Colonic mucosa (tissue), 4 donors: ENCODE data around the gene DNAJC11. TPM values are rescaled to one million over a fixed set of nuclear protein-coding genes. Genes with fewer than 3 reads are reported as not detected.

Experiments used
- DNase-seq: peaks from one replicate; pipeline ENCODE4 v3.0.0-alpha.2; 2020
- H3K27ac ChIP-seq: fragments of 200-600 bp; one replicate; pipeline ENCODE4 v1.8.0; 2021
- H3K27me3 ChIP-seq: fragments of 200-600 bp; one replicate; pipeline ENCODE4 v1.8.0; 2021
- H3K36me3 ChIP-seq: fragments of 200-600 bp; one replicate; pipeline ENCODE4 v1.8.0; 2021
- H3K4me1 ChIP-seq: fragments of 200-600 bp; one replicate; pipeline ENCODE4 v1.8.0; 2021; ENCODE audit warnings: mild to moderate bottlenecking
- H3K4me3 ChIP-seq: fragments of 200-600 bp; one replicate; pipeline ENCODE4 v1.8.0; 2021
- H3K9ac ChIP-seq, 2 donors: one replicate each; pipeline ENCODE4 v1.7.0; 2013; ENCODE audit warnings: control low read depth in 2 of 2, low read depth in 2 of 2, low read length in 2 of 2
- H3K9me3 ChIP-seq: fragments of 200-600 bp; one replicate; pipeline ENCODE4 v1.8.0; 2021
- CTCF ChIP-seq: fragments of 200-600 bp; IDR thresholded peaks from one replicate; pipeline ENCODE4 v1.8.0; 2022; ENCODE audit warnings: antibody characterized with exemption, mild to moderate bottlenecking
- intact Hi-C: fragments of 100-400 bp; cut with DNase I; formaldehyde crosslinking; loops from one replicate; pipeline ENCODE4 v1.14.1; 2022
- total RNA-seq, 2 donors: library from RNA; stranded (reverse); fragmentation: NEBNext Ultra II Directional in 1 of 2; extraction: Animal tissue kit (Norgen Biotek cat#: 25700) in 1 of 2; gene quantifications; one replicate each; pipeline ENCODE4 v1.2.1, GENCODE V29; 2021
- donor health status: healthy.
- donor health status: DM: no; HTN: no; CAD: no.
- donor health status: DM: no; HTN: no; CAD: no.

The DNAJC11 gene
- total RNA-seq, 2 donors from 2014 or later = 70.1 to 107 TPM

- no peak for TF ChIP-seq CTCF
- Histone ChIP-seq H3K4me3 (no peak overlapping the region), H3K27ac (no peak overlapping the region), H3K4me1 (no peaks in the 10 kb centered on the region), H3K9ac (no peak overlapping the region), H3K36me3 (no peaks in the 10 kb centered on the region), H3K27me3 (no peaks in the 10 kb centered on the region), H3K9me3 (no peaks in the 10 kb centered on the region)
- no peak for DNase-seq
- intact Hi-C loops = no loop called here
These were observed 37.5 kb upstream of the DNAJC11 start for GRCh38 chr1:6738987-6739676.

DNA sequence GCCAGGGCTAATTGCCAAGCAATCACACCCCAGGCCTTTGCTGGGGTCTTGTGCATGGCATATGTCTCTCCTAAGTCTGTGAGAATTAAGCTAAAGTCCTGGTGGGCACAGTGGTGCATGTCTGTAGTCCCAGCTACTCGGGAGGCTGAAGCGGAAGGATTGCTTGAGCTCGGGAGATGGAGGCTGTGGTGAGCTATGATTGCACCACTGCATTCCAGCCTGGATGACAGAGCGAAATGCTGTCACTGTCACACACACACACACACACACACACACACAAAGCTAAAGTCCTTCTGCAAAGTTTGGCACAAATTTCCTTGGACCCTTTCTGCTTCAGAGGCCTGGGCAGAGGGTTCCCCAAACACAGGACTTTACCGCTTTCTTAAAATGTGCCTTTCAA is 31.3 kb upstream of the DNAJC11 start:
- no peak overlapping the region for H3K4me3 ChIP-seq
- TF ChIP-seq CTCF = no peak
- intact Hi-C loops = no loop called here
- no peaks in the 10 kb centered on the region for H3K27me3 ChIP-seq
- no peaks in the 10 kb centered on the region for H3K36me3 ChIP-seq
- H3K9me3 ChIP-seq = no peaks in the 10 kb centered on the region
- DNase-seq = no peak
- H3K4me1 ChIP-seq = no peaks in the 10 kb centered on the region
- no peak overlapping the region for H3K9ac ChIP-seq
- H3K27ac ChIP-seq = no peak overlapping the region

DNA sequence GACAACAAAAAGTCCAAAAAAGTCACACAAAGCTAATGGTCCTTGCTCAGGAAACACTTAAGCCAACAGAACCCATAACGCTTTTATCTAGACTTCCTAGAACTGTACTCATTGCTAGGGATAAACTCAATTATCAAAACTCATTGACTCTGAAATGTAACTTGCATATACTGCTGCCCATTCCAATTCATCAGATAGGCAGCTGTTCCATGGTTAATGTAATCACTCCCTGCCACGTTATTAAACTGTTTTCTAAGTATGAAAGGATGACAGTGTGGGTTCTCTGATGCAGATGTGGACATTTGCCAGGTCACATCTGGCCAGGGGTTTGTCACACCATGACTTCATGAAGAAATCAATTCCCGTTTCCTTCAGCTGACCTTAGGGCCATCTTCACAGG is 30.3 kb upstream of the DNAJC11 start:
- H3K4me3 ChIP-seq = no peak overlapping the region
- DNase-seq = no peak
- no peak overlapping the region for H3K9ac ChIP-seq
- no peak for TF ChIP-seq CTCF
- no peaks in the 10 kb centered on the region for H3K27me3 ChIP-seq
- H3K4me1 ChIP-seq = no peaks in the 10 kb centered on the region
- H3K27ac ChIP-seq = no peak overlapping the region
- H3K36me3 ChIP-seq = no peaks in the 10 kb centered on the region
- intact Hi-C loops = no loop called here
- no peaks in the 10 kb centered on the region for H3K9me3 ChIP-seq

DNA sequence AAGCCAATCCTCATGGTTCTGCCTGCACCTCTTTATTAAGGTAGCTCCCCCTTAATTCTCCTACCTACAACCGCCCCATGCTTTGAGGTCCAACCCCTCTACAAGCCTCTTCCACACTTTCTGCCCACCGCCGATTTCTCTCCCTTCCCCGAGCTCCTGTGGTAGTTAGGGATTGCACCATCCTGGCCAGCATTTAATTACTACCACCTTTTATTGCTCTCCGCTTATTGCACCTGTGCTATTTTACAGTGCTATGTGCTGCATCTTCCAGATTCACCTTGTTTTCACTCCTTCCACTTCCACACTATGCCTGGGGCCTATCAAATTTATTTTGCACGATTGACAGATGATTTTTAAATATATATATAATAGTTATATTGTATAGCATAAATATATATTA is 29.3 kb upstream of the DNAJC11 start:
- intact Hi-C loops = no loop called here
- DNase-seq = peak; percentile 28
- TF ChIP-seq CTCF = no peak

DNA sequence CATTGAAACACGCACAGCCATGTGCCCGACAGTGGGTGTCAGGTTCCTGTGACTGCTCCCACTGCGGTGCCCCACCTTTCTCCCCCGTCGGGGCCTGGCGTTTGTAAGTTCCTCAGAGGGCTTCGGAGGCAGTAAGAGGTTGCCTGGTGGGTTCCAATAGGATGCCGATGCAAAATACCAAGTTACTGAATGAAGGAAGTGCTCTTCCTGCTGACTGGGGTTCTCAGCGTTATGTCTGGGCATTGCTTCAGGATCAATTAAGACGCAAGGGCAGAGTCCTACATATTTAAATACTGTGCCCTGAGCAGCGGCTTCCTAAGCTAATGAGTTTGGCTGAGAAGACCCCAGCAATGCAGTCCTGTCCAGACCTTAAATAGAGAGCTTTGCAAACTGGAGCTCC is 28.9 kb upstream of the DNAJC11 start:
- Histone ChIP-seq H3K9me3 (no peaks in the 10 kb centered on the region), H3K9ac (peak overlapping the region in 1 of 2 donors; percentile 22), H3K27me3 (no peaks in the 10 kb centered on the region), H3K27ac (no peak overlapping the region), H3K4me1 (no peaks in the 10 kb centered on the region), H3K4me3 (no peak overlapping the region), H3K36me3 (no peaks in the 10 kb centered on the region)
- no peak for TF ChIP-seq CTCF
- intact Hi-C loops = no loop called here
- no peak for DNase-seq

More for the DNA sequence above, 29.3 kb upstream of the DNAJC11 start:
- Histone ChIP-seq H3K27ac (no peak overlapping the region), H3K9ac (peak overlapping the region in 1 of 2 donors; percentile 22), H3K36me3 (no peaks in the 10 kb centered on the region), H3K4me1 (no peaks in the 10 kb centered on the region), H3K4me3 (no peak overlapping the region), H3K9me3 (no peaks in the 10 kb centered on the region), H3K27me3 (no peaks in the 10 kb centered on the region)
